ENCODE results near the gene POLR1E. TPM values are rescaled to one million over a fixed set of nuclear protein-coding genes. Genes with fewer than 3 reads are reported as not detected.

POLR1E gene
- polyA plus RNA-seq, 3 donors: 2.3 to 4.1 (median 2.4) TPM

- TF ChIP-seq CTCF (IDR thresholded peaks at IDR 0.05): no peak
- Histone ChIP-seq H3K4me1 (ENCODE audit: control insufficient read depth in 1 of 2, insufficient read depth in 2 of 2, low read length in 2 of 2) (no peaks in the 10 kb centered on the region), H3K4me2 (replicated peaks; ENCODE audit: extremely low read depth, low read length, poor library complexity, severe bottlenecking) (no peak overlapping the region), H3K9ac (ENCODE audit: insufficient read depth, low read length, poor library complexity, severe bottlenecking) (no peak overlapping the region), H4K20me1 (ENCODE audit: insufficient read depth, low read length) (no peaks in the 10 kb centered on the region), H3K4me3 (replicated peaks in 1 of 3; ENCODE audit: low read depth in 2 of 3, low read length in 3 of 3) (no peak overlapping the region), H3K27me3 (ENCODE audit: control insufficient read depth in 2 of 2, insufficient read depth in 2 of 2, low read length in 2 of 2) (no peaks in the 10 kb centered on the region), H3K9me3 (replicated peaks in 1 of 2; ENCODE audit: control insufficient read depth in 1 of 2, insufficient read depth in 1 of 2, low read length in 2 of 2) (no peaks in the 10 kb centered on the region), H3K79me2 (ENCODE audit: insufficient read depth, low read length) (no peaks in the 10 kb centered on the region), H3K27ac (ENCODE audit: low read depth in 1 of 2, low read length in 2 of 2) (no peak overlapping the region), H2AFZ (ENCODE audit: insufficient read depth, low read depth, low read length, poor library complexity, severe bottlenecking) (no peak overlapping the region), H3K36me3 (replicated peaks in 1 of 2; ENCODE audit: control insufficient read depth in 1 of 2, insufficient read depth in 2 of 2, low read length in 2 of 2) (no peaks in the 10 kb centered on the region)
- H3K27me3 Mint-ChIP-seq (ENCODE audit: low read depth in 3 of 3): peaks cover 0 to 1% (median 1%) of the 10 kb centered on the region in 3 donors
- no peak overlapping the region for H3K4me3 Mint-ChIP-seq
- DNase-seq: no peak
- intact Hi-C loops (cut with micrococcal nuclease): no loop called here
- H3K9me3 Mint-ChIP-seq: no peaks in the 10 kb centered on the region
- H3K4me1 Mint-ChIP-seq: no peaks in the 10 kb centered on the region
- WGBS (ENCODE audit: insufficient coverage): 100% methylated on average over 5 of the region's 6 CpGs
- peak overlapping the region in 1 of 7 donors; percentile 31 for H3K27ac Mint-ChIP-seq
- peaks cover 3 to 6% of the 10 kb centered on the region in 2 donors for H3K36me3 Mint-ChIP-seq
These were observed 38.2 kb downstream of the POLR1E start for GRCh38 chr9:37523916-37524315.

GRCh38 chr9:37528652-37529471, 43.1 kb downstream of the POLR1E start:
- Mint-ChIP-seq H3K36me3 (peaks cover 0 to 6% of the 10 kb centered on the region in 2 donors), H3K27ac (peak overlapping the region in 2 of 7 donors; percentile 2 to 26), H3K27me3 (ENCODE audit: low read depth in 3 of 3) (peaks cover 0 to 1% (median 1%) of the 10 kb centered on the region in 3 donors), H3K4me3 (no peak overlapping the region), H3K4me1 (peaks cover 7% of the 10 kb centered on the region), H3K9me3 (no peaks in the 10 kb centered on the region)
- intact Hi-C loops (cut with micrococcal nuclease): no loop called here
- H3K27me3 ChIP-seq (ENCODE audit: control insufficient read depth in 2 of 2, insufficient read depth in 2 of 2, low read length in 2 of 2): no peaks in the 10 kb centered on the region
- no peak overlapping the region for H2AFZ ChIP-seq (ENCODE audit: insufficient read depth, low read depth, low read length, poor library complexity, severe bottlenecking)
- WGBS (ENCODE audit: insufficient coverage): over 99% methylated on average over 13 of the region's 18 CpGs
- H3K9ac ChIP-seq (ENCODE audit: insufficient read depth, low read length, poor library complexity, severe bottlenecking): no peak overlapping the region
- DNase-seq: no peak
- H3K79me2 ChIP-seq (ENCODE audit: insufficient read depth, low read length): no peaks in the 10 kb centered on the region
- H3K27ac ChIP-seq (ENCODE audit: low read depth in 1 of 2, low read length in 2 of 2): no peak overlapping the region
- no peak overlapping the region for H3K4me2 ChIP-seq (replicated peaks; ENCODE audit: extremely low read depth, low read length, poor library complexity, severe bottlenecking)
- no peak overlapping the region for H3K4me3 ChIP-seq (replicated peaks in 1 of 3; ENCODE audit: low read depth in 2 of 3, low read length in 3 of 3)
- H4K20me1 ChIP-seq (ENCODE audit: insufficient read depth, low read length): no peaks in the 10 kb centered on the region
- no peaks in the 10 kb centered on the region for H3K9me3 ChIP-seq (replicated peaks in 1 of 2; ENCODE audit: control insufficient read depth in 1 of 2, insufficient read depth in 1 of 2, low read length in 2 of 2)
- H3K4me1 ChIP-seq (ENCODE audit: control insufficient read depth in 1 of 2, insufficient read depth in 2 of 2, low read length in 2 of 2): no peaks in the 10 kb centered on the region
- no peak for TF ChIP-seq CTCF (IDR thresholded peaks at IDR 0.05)
- H3K36me3 ChIP-seq (replicated peaks in 1 of 2; ENCODE audit: control insufficient read depth in 1 of 2, insufficient read depth in 2 of 2, low read length in 2 of 2): no peaks in the 10 kb centered on the region
